Myocyte (in vitro differentiated cells): ENCODE data around the gene TBCD. TPM values are rescaled to one million over a fixed set of nuclear protein-coding genes. Genes with fewer than 3 reads are reported as not detected.

Source experiments
- DNase-seq: peaks from one replicate; pipeline ENCODE4 v3.0.0-alpha.2; 2012; ENCODE audit warnings: low read depth
- total RNA-seq: library from RNA; depleted of rRNA; stranded (reverse); fragments of >200 nt; gene quantifications from 2 replicates; pipeline ENCODE4 v1.2.3, GENCODE V29; 2014

The TBCD gene
- total RNA-seq, 1 donor from 2014 or later, result 25.4 TPM

GRCh38 chr17:82882715-82883418 is 131.0 kb downstream of the TBCD start:
- no peak for DNase-seq

GRCh38 chr17:82883419-82884031 is 131.7 kb downstream of the TBCD start:
- DNase-seq, result no peak

- no peak for DNase-seq
These were observed 132.6 kb downstream of the TBCD start for GRCh38 chr17:82884341-82884969.

- DNase-seq, result no peak
These were observed 133.1 kb downstream of the TBCD start for GRCh38 chr17:82884970-82885353.

- DNase-seq, result peak; percentile 42
These were observed 135.6 kb downstream of the TBCD start for GRCh38 chr17:82887255-82888164.

- no peak for DNase-seq
These were observed 137.0 kb downstream of the TBCD start for GRCh38 chr17:82888583-82889495.

GRCh38 chr17:82889496-82890338 is 137.9 kb downstream of the TBCD start:
- no peak for DNase-seq

GRCh38 chr17:82890339-82890730 is 138.5 kb downstream of the TBCD start:
- DNase-seq, result no peak

GRCh38 chr17:82890926-82891678 is 139.2 kb downstream of the TBCD start:
- DNase-seq, result no peak

- DNase-seq, result no peak
These were observed 140.0 kb downstream of the TBCD start for GRCh38 chr17:82891911-82892310.

- peak; percentile 19 for DNase-seq
These were observed 141.2 kb downstream of the TBCD start for GRCh38 chr17:82892899-82893565.

GRCh38 chr17:82893779-82894178 is 141.9 kb downstream of the TBCD start:
- DNase-seq, result peak; percentile 24

- no peak for DNase-seq
These were observed 142.5 kb downstream of the TBCD start for GRCh38 chr17:82894389-82894788.

GRCh38 chr17:82895087-82895486 is 143.2 kb downstream of the TBCD start:
- DNase-seq, result no peak

- no peak for DNase-seq
These were observed 144.5 kb downstream of the TBCD start for GRCh38 chr17:82896071-82897000.

- DNase-seq, result no peak
These were observed 145.8 kb downstream of the TBCD start for GRCh38 chr17:82897514-82898249.
